Fibroblast of skin of right quadriceps (primary cell): Measurements from ENCODE around the gene CLEC12A.
A peak's percentile ranks its signal among the peaks of the same experiment; 100 is the strongest.
"Not testable (repeated sequence)": the region's sequence is repeated elsewhere in the genome, so short reads cannot be mapped to it uniquely, and the experiment has no call there.

Experiments used
- DNase-seq: peaks from one replicate; pipeline ENCODE4 v3.0.0-alpha.2; 2013

CLEC12A gene

DNA sequence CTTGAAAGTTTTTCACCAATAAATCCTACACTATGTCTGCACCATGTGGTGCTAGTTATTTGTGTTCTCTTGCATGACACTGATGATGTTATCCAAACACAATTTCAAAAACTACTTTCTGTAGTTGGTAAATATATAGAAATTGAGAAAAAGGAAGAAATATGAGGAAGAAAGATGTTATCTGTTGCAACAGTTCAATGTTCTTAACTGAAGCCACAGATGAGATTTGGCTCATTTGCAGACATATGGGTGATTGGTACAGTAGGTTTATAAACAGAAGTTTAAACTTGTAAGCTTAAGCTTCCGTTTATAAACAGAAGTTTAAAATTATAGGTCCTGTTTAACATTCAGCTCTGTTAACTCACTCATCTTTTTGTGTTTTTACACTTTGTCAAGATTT, at the start of gene CLEC12A:
CLEC12A (plus strand) TSS at position 229 of the 400 bp plus-strand sequence. CDS start 188 bp downstream, outside the sequence.
- no peak for DNase-seq

DNA sequence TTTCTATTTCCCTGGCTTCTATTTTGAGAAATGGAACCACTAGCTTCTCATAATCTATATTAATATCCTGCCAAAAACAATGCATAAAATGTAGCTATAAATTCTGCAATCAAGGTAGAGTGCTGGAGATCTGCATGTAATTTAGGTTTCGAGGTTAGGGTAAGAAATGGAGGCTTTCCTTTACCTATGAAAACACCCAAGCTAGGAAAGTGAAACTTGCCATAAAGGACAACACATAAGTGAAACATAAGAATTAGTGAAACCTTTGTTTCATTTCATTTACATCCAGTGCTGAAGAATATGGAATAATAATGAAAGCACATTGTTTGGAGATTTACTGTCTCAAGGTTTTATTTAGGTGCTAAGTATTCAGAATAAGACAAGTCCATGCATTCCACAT, 48.8 kb upstream of the CLEC12A start:
- no peak for DNase-seq

DNA sequence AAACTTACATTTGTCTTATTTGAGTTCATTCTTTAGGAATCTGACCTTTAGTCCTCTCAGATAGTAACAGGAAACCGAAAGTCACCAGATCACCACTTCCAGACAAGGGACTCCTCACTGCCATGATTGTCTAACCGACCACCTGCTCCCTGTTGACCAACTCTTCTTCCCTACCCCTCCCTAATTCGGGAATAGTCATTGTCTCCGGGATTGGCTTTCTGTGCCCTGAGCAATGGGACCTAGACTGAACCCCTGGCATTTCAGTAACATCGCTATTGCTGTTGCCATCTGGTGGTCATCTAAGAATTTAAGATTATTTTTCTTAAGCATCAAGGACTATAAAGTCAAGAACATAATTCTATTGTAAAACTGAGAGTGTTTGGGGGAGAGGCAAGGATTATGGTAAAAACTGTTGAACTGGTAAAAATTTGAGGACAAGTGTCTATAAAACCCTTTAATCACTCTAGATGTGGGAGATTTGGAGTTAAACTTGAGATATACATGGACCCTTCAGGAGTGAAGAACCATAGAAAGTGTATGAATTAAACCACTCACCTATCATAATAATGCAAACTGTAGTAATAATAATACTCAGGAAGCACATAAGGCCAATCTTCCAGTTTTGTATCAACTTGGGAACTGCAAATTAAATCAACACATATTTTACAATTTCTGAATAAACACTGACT, 45.4 kb upstream of the CLEC12A start:
- peak; percentile 14 for DNase-seq

DNA sequence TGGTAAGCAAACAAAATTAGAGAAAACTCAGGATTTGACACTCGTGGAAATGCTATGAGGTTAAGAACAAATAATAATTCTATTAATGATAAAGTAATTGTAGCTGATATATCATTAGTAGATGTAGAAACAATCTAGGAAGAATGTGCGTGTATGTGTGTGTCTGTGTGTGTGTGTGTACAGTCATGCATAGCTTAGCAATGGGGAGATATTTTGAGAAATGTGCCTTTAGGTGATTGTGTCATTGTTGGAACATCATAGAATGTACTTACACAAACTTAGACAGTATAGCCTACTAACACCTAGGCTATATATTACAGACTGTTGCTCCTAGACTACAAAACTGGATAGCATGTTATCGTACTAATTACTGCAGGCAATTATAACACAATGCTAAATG, 44.3 kb upstream of the CLEC12A start:
- no peak for DNase-seq

DNA sequence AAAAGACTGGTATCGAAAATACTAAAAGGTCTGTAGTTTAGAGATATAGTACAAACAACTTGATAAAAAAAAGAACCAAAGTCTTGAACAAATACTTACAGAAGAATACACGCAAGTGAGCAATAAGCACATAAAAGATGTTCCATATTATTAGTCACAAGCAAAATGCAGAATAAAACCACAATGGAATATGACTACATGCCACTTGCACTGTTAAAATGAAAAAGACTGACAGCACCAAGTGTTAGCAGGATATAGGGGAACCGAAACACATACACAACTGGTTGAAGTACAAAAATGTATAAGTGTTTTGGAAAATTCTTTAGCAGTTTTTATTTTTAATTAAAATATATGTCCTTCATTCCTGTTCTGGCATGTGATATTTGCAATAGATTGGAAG, 42.6 kb upstream of the CLEC12A start:
- no peak for DNase-seq

DNA sequence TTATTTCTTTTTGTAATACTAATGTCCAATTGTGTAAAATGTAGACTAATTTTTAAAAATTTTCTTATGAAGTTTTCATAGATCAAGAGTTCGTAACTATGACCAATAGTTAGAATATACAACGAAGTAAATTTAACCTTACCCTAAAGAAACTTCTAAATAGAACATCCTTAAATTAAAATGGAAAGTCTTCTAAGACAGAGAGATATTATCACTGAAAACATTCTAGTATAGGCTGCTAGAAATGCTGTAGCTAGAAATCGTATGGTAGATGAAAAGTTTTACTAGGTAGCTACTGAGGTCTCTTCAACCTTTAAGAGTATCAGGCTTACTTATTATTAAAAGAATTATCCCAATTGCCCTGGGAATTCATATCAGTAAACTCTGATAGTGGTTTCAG, 40.0 kb upstream of the CLEC12A start:
- DNase-seq = no peak

DNA sequence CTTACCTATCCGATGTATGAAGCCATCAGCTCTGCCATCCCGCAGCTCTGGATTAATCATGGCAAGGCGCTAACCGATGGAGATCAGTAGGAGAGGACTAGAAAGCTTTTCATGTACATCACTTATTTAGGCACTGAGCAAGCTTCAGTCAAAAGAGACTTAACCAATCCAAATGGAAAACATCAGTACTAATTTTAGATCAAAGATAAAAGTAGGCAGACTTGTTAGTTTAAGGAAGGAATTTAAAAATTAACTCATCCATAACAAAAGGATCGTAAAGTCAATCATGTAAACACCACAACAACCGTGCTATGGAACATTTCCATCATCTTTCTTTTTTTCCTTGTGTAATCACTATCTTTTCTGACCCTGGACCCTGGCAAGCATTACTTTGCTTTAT, 38.9 kb upstream of the CLEC12A start, which contains the start of gene CLEC2A:
CLEC2A (minus strand) TSS at position 101 of the 400 bp plus-strand sequence; CDS start at position 60, 41 bp downstream.
- DNase-seq = no peak

DNA sequence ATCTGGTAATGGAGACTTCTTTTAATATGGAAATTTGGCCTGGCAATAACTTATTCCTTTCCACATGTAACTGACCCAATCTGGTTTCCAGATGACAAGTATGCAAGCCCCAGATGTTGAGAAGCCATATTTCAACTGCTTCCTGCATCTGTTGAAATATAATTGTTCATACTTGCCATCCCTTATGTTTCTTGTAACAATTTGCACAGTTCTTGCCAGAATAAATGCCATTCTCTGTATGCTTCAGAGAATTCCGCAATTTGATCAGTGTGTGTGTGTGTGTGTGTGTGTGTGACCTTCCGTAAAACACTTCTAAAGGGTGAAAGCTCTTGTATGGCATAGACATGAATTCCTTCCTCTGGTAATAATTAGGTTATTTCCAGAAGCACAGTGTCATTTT, 37.3 kb upstream of the CLEC12A start:
- peak; percentile 47 for DNase-seq

DNA sequence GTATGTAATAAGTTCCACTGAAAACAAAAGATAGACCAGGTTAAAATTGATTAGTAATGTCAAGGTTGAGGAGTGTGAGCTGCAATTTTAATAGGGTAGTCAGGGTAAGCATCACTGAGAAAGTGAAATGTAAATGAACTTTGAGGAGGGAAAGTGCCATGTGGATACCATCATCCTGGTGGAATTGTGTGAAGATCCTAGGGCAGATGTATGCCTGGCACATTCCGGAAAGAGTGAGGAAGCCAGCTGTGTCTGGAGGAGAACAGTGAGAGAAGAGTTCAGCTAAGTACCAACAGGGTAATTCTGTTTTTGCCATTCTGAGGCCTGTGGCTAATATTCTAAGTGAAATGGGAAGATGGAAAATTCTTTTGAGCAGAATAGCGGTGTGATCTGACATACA, 36.2 kb upstream of the CLEC12A start:
- no peak for DNase-seq

DNA sequence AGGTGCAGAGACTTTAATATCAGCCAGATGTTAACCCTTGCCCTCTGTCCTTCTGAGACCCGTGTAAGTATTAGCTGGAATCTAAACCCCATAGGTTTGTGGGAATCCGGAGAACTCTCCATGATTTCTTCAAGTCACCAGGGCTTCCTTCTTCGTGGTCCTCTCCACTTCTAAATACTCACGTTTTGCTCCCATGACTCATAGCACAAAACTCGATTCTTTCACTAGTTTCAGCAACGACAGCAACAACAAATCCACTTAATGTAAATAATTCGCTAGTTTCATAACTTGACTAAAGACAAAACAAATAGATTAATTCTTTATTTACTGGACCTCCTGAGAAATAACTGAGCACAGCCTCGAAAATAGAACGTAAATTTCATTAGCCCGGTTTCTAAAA, 34.6 kb upstream of the CLEC12A start:
- DNase-seq = peak; percentile 2

DNA sequence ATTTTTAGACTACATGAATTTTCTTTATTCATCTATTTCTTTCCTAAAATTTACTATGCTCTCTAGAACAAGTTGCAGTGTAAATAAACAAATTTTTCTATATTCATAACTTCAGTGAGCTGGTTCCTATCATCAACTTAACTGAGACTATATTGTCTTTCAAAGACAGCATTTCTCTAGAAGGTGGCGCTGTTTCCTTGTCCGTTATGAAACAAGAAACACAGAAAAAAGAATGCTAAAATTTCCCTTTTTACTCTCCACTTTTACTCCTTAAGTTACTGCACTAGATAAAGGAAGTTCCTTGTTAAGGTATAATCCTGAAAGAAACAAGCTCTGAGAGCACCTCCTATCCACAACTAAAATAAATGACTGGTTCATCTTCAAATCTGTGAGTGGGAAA, 30.8 kb upstream of the CLEC12A start:
- DNase-seq = no peak

DNA sequence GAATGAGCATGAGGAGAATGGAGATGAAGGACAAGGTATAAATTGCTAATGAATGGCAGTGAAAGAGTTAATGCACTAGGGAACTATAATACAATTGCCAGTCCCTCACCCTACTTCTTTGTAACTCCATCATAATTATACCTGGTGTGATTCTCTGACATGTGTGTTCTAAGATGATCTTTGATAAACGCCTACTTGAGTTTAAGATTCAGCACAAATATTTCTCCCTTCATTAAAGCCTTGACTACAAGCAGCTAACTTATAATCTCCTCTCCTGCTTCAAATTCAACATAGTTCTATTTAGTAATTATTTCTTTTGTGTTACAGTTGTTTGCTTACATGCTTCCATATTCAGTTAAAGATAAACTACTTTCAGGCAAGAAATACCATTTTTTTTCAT, 29.4 kb upstream of the CLEC12A start:
- no peak for DNase-seq

DNA sequence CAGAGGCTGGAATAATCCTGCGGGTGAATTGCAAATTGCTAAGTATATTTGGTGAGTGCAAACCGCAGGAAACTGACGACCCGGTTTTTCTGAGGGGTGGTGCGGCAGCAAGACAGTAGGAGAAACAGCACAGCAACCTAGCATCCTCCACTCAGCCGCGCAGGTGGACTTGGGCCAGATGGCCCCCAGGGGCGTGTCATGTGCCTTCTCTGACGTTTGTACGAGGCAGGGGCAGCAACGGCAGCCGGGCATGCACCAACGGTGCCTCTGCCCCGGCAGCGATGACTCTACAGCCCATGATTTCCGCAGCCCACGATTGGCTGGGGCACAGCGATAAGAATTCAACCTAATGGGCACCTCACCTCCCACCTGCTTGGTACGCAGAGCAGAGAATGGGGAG, 28.0 kb upstream of the CLEC12A start:
- no peak for DNase-seq

DNA sequence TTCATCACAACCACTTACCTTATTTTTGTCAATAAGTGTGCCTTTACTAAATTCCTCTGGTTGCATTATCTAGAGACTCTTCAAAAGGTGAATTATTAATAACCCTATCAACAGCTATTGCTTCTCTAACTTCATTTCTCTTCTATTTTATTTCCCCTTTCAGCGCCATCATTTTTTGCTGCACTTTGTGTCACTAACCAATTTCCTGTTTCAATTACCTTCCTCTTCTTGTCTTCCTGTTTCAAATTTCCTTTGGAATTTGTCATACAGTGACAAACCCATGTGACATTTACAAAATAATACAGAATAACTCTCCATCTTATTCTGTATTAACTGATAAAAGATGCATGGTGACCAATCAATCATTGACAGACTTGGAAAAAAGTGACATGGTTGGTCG, 26.8 kb upstream of the CLEC12A start:
- DNase-seq = no peak

DNA sequence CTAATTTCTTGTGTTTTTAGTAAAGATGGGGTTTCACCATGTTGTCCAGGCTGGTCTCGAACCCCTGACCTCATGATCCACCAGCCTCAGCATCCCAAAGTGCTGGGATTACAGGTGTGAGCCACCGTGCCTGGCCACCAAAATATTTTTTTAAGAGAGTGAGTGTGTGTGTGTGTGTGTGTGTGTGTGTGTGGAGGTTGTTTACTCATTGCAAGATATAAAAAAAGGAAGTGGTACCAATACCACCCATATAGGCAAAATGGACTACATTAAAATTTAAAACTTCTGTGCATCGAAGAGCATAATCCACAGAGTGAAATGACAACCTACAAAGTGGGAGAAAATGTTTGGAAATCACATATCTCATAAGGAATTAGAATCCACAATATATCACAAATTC, 23.5 kb upstream of the CLEC12A start:
- DNase-seq = no peak

DNA sequence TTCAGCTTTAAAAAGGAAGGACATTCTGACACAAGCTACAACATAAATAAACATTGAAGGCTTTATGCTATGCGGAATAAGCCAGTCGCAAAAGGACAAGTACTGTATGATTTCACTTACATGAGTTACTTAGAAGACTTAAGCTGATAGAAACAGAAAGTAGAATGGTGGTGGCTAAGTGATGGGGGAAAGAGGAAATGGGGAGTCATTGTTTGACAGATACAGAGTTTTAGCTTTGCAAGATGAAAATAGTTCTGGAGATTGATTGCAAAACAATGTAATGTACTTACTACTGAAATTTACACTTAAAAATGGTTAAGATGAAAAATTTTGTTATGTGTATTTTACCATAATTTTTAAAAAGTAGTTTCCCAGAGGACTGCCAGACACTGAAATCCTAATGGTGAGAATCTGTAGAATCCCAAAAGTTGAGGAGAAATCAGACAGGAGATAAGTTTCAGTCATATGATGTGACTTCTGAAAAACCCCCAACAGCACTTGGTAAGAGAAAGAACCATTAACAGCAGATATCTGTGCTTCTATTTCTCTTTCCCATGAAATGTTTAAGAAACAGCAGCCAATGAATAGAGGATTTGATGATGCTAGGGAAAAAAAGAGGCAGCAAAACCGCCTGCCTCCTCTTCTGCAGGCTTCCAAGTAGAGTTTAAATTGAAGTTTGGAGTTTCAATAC, 22.5 kb upstream of the CLEC12A start:
- DNase-seq = no peak

DNA sequence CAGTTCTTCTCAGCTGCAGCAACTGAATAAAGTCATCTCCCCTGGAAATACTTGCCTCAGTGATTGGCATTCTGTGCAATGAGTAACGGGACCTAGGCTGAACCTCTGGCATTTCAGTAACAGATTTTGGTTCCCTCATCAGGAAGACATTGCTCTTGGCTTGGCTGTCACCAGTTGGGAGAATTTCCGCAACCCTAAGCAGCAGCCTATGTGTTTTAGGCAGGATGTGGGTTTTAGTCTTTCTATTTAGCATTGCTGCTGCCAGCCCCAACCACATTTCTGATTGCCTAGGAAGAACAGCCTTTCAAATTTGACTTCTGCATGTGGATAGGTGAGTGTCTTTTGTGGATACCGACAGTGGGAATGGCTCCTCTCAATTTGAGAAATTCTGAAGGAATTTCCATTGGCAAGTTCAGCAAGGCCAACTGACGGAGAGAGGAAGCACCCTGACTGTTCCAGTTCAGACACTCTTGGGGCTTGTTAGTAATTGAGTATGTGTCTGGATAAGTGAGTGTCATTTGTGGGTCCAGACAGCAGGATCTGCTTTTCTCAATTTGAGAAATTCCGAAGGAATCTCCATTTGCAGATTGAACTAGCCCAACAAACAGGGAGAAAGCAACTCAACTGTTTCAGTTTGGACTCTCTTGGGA, 20.1 kb upstream of the CLEC12A start:
- no peak for DNase-seq

DNA sequence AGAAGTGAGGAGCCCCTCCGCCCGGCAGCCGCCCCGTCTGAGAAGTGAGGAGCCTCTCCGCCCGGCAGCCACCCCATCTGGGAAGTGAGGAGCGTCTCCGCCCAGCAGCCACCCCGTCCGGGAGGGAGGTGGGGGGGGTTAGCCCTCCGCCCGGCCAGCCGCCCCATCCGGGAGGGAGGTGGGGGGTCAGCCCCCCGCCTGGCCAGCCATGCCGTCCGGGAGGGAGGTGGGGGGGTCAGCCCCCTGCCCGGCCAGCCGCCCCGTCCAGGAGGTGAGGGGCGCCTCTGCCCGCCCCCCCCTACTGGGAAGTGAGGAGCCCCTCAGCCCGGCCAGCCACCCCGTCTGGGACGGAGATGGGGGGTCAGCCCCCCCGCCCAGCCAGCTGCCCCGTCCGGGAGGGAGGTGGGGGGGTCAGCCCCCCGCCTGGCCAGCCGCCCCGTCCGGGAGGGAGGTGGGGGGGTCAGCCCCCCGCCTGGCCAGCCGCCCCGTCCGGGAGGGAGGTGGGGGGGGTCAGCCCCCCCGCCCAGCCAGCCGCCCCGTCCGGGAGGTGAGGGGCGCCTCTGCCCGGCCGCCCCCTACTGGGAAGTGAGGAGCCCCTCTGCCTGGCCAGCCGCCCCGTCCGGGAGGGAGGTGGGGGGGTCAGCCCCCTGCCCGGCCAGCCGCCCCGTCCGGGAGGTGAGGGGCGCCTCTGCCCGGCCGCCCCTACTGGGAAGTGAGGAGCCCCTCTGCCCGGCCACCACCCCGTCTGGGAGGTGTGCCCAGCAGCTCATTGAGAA, 18.1 kb upstream of the CLEC12A start:
- DNase-seq = not testable (repeated sequence)

DNA sequence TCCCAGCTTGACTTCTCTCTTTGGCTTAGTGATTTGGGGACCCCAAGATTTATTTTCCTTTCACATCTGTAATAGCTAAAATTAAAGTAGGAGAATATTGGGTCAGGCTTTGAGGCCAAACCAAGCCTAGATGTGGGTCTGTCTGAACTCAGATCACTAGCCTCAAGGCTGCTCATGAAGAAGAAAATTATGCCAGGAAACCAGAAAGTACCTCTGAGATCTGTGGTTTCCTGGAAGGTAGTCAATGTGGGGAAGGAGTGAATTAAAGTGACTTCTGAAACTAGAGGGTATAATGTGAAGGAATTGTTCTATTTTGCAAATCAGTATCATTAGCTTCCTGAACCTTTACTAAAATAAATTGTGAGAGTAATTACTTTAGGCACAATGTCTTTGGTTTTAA, 13.4 kb upstream of the CLEC12A start:
- DNase-seq = no peak

DNA sequence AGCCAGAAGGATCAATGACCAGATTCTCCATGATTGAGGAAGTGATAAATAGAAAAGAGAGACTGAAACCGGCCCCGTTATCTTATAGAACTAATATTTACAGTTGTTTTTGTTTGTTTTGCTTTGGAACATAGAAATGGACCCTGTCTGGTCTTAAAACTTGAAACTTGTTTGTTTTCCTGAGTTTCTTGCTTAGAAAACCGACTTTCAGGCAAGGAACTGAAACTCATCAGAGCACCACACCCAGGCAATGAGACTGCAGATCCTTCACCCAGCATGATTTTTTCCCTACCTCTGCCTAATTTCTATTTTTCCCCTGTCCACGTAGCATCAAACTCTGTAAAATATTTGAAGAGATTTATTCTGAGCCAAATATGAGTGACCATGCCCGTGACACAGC, 10.6 kb upstream of the CLEC12A start:
- DNase-seq = no peak

DNA sequence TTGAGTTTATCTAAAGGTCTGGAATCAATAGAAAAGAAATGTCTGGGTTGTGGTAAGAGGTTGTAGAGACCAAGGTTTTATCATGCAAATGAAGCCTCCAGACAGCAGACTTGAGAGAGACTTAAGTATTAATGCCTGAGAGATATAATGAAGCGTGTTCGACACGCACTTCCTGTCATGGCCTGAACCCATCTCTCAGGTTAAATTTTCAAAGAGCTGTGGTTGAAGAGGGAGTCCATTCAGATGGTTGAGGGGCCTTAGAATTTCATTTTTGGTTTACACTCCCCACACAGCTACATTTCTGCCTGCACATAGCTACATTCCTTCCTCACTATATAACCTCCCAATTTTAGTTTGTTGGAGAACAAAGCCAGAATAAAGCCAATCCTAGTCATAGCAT, 10.1 kb upstream of the CLEC12A start:
- DNase-seq = no peak

DNA sequence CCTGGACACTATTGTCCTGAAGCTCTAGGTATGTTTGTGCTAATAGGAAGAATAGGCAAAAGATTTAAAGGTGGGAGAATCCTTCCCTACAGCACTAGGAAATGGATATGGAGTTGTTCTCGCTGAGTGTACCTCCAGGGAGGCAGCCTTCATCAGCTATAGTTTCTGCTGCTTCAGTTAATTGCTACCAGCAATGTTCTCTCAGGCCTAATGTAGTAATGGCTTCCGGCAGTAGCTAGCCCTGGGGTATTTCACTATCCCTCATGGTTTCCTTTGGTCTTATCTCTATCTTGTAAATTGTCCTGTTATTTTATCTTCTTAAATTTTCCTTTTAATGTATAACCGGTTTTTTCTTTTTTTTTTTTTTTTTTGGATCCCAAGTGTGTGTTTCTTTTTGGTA, 9.3 kb upstream of the CLEC12A start:
- DNase-seq = no peak

DNA sequence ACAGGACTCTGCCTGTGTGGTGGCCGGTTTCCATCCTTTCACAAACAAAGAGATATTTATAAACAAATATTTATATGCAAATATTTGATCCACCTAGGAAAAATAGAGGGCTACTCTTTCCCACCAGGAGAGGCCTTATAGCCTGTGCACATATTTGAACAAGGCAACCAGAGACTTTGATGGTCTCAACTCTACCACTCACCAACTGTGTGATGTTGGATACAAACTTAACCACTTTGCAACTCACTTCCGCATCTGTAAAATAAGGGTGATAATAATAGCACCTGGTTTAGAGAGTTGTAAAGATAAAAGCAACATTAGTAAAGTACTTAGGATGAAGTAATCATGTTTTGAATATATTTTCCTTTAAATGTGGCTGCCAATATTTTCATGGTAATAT, 1.5 kb upstream of the CLEC12A start:
- DNase-seq = no peak
